A549 (cell line): ENCODE results near the gene FBXW5. TPM values are rescaled to one million over a fixed set of nuclear protein-coding genes. Genes with fewer than 3 reads are reported as not detected.

ENCODE experiments used
- ATAC-seq, 2 experiments: fragments of 200-7000 bp in 1 of 2; fragments of >200 bp in 1 of 2; cut with Nextera tagmentation in 1 of 2; cut with Tn5 transposase in 1 of 2; 3 replicates each; pipeline versions ENCODE4 v1.8.0 to v1.9.1; 2018 to 2020; ENCODE audit warnings: mild to moderate bottlenecking in 1 of 2, moderate library complexity in 1 of 2
- CTCF ChIA-PET: fragments of 300-600 bp; sonication (Branson Sonifier 250); formaldehyde crosslinking; extraction: SDS; loops from one replicate; lab custom pipeline; 2021; ENCODE audit warnings: antibody characterized with exemption, inconsistent platforms; lab: Yijun Ruan, JAX
- POLR2A ChIA-PET: fragments of 350-600 bp; formaldehyde crosslinking; extraction: SDS; loops from one replicate; lab custom pipeline; 2021; ENCODE audit warnings: antibody characterized with exemption, inconsistent platforms; lab: Yijun Ruan, JAX
- DNase-seq, 2 experiments: peaks; one replicate each; pipeline versions ENCODE4 v3.0.0 to v3.0.0-alpha.2; 2011 to 2016; ENCODE audit warnings: low read depth in 1 of 2, low spot score in 1 of 2
- FAIRE-seq: peaks from 2 replicates; lab custom pipeline; 2011; peaks lifted over from hg19 to GRCh38; lab: Jason Lieb, UNC
- H3K27ac ChIP-seq, 2 experiments: fragments of >200 bp; sonication (Bioruptor Twin); formaldehyde crosslinking; 3 replicates each; pipeline ENCODE4 v1.5.1; 2016 to 2017
- H3K4me1 ChIP-seq: fragments of >200 bp; sonication (Bioruptor Twin); formaldehyde crosslinking; 3 replicates; pipeline ENCODE4 v1.6.1; 2016
- H3K4me2 ChIP-seq: fragments of >200 bp; sonication (Bioruptor Twin); formaldehyde crosslinking; 3 replicates; pipeline ENCODE4 v1.6.1; 2016
- H3K4me3 ChIP-seq: fragments of >200 bp; sonication (Bioruptor Twin); formaldehyde crosslinking; 3 replicates; pipeline ENCODE4 v1.5.1; 2016
- H3K9me3 ChIP-seq: fragments of >200 bp; sonication (Bioruptor Twin); formaldehyde crosslinking; 3 replicates; pipeline ENCODE4 v1.6.1; 2016
- CHD4 ChIP-seq: fragments of 200-600 bp; sonication (generic); IDR thresholded peaks from 2 replicates; pipeline ENCODE4 v1.6.1; 2016; ENCODE audit warnings: antibody characterized with exemption, mild to moderate bottlenecking, borderline replicate concordance
- E2F6 ChIP-seq: IDR thresholded peaks from 2 replicates; pipeline ENCODE4 v1.6.1; 2012; ENCODE audit warnings: low read depth, borderline replicate concordance
- EHF ChIP-seq: fragments of 250-450 bp; sonication (Bioruptor Pico); IDR thresholded peaks from 2 replicates; pipeline ENCODE4 v1.5.0; 2020; ENCODE audit warnings: mild to moderate bottlenecking
- GATA3 ChIP-seq: IDR thresholded peaks from 2 replicates; pipeline ENCODE4 v1.6.1; 2012; ENCODE audit warnings: borderline replicate concordance
- JUN ChIP-seq, 2 experiments: fragments of >200 bp; sonication (Bioruptor Twin); formaldehyde crosslinking; IDR thresholded peaks; 2 replicates in 1 of 2; 3 replicates in 1 of 2; pipeline ENCODE4 v1.6.1; 2016 to 2017
- MAX ChIP-seq: IDR thresholded peaks from 2 replicates; pipeline ENCODE4 v1.6.1; 2012
- PBX3 ChIP-seq: IDR thresholded peaks from 2 replicates; pipeline ENCODE4 v1.6.1; 2012
- SREBF2 ChIP-seq: fragments of 450-650 bp; IDR thresholded peaks from 2 replicates; pipeline ENCODE4 v1.6.1; 2014; ENCODE audit warnings: mild to moderate bottlenecking, moderate library complexity
- WGBS: methylation state at CpG from one replicate; pipeline ENCODE4 v1.1.6; 2017; ENCODE audit errors: missing lambda C conversion rate; 5-methylcytosine and 5-hydroxymethylcytosine counted together
- polyA plus RNA-seq, 4 experiments: library from polyadenylated mRNA; depleted of rRNA in 3 of 4; stranded (reverse); fragments of >200 nt; fragmentation: RNase III in 1 of 4; extraction: RNeasy Plus Mini Kit Qiagen cat#74134 plus additional on column Dnase treatment in 1 of 4; gene quantifications; 2 replicates in 3 of 4; 3 replicates in 1 of 4; pipeline ENCODE4 v1.2.3, GENCODE V29; 2011 to 2017

Gene FBXW5
- polyA plus RNA-seq, 2 of the 4 experiments (the other 2 are of a cell fraction): 37.5 to 59.5 TPM

- DNase-seq (no peak), ATAC-seq (no peak), FAIRE-seq (no peak)
- POLR2A ChIA-PET: interaction anchor here (1.7 kb wide), 1 partner anchor 41 kb away, joined by 10 read pairs; no protein-coding TSS in a partner anchor
- Histone ChIP-seq H3K4me3 (peak overlapping the region; percentile 78), H3K27ac (peak overlapping the region in 1 of 2 experiments; percentile 98; a peak in 4 of 6 replicates)
- CTCF ChIA-PET: interaction anchor here (0.5 to 2.5 kb wide), 4 partner anchors 59 to 125 kb away, joined by 3 to 11 read pairs (median 4); no protein-coding TSS in a partner anchor
- WGBS: 96% methylated on average over 13 of the region's 16 CpGs
- TF ChIP-seq PBX3 (0 out of 2 replicates have a peak, but pooled peaks have one; percentile 9), CHD4 (no peak)
- TF ChIP-seq, all 56 proteins: peak for 1
- Histone ChIP-seq H3K9me3 (no peaks in the 10 kb centered on the region), H3K4me1 (peaks cover 22% of the 10 kb centered on the region), H3K4me2 (peak overlapping the region; percentile 96)
These were observed 1.7 kb downstream of the FBXW5 start for GRCh38 chr9:136942881-136943230.

- Histone ChIP-seq H3K27ac (peak overlapping the region in 1 of 2 experiments; percentile 98; a peak in 2 of 6 replicates), H3K4me1 (peaks cover 16% of the 10 kb centered on the region), H3K4me2 (peak overlapping the region; percentile 96), H3K9me3 (no peaks in the 10 kb centered on the region), H3K4me3 (peak overlapping the region; percentile 78; the same call in 2 of the 3 replicates)
- ChIA-PET CTCF (interaction anchor here (0.5 to 1.1 kb wide), 2 partner anchors 60 to 125 kb away, joined by 3 read pairs; no protein-coding TSS in a partner anchor), POLR2A (no interaction called here)
- no peak for ATAC-seq
- 95% methylated on average over 46 of the region's 60 CpGs for WGBS
- no peak for DNase-seq
- TF ChIP-seq SREBF2: no peak
- peak; percentile 11; the same call in 1 of the 2 replicates for TF ChIP-seq PBX3
- FAIRE-seq: no peak
These were observed 2.2 kb downstream of the FBXW5 start for GRCh38 chr9:136942112-136942880.

- H3K27ac ChIP-seq: no peak overlapping the region
- TF ChIP-seq JUN (IDR thresholded peaks at IDR 0.05) (peak in 1 of 2 experiments; percentile 4; a peak in 1 of 5 replicates), EHF (CRISPR knock-in tag) (no peak), GATA3 (no peak)
- no peaks in the 10 kb centered on the region for H3K9me3 ChIP-seq
- H3K4me1 ChIP-seq: peaks cover 13% of the 10 kb centered on the region
- POLR2A ChIA-PET: interaction anchor here (0.6 kb wide), 1 partner anchor 23 kb away, joined by 4 read pairs; no protein-coding TSS in a partner anchor
- no peak for DNase-seq
- H3K4me2 ChIP-seq: no peak overlapping the region
- FAIRE-seq: no peak
- CTCF ChIA-PET: no interaction called here
- WGBS: 93% methylated on average over 42 of the region's 55 CpGs
- H3K4me3 ChIP-seq: no peak overlapping the region
- no peak for ATAC-seq
These were observed 3.1 kb downstream of the FBXW5 start for GRCh38 chr9:136941231-136942111.

GRCh38 chr9:136940526-136941230 lies 3.9 kb downstream of the FBXW5 start:
- no peak for ATAC-seq
- no peak overlapping the region for H3K4me2 ChIP-seq
- WGBS: 93% methylated on average over 31 of the region's 42 CpGs
- no peak for DNase-seq
- TF ChIP-seq MAX (0 out of 2 replicates have a peak, but pooled peaks have one; percentile 18), E2F6 (no peak)
- H3K4me1 ChIP-seq: peaks cover 13% of the 10 kb centered on the region
- no peaks in the 10 kb centered on the region for H3K9me3 ChIP-seq
- no peak overlapping the region for H3K4me3 ChIP-seq
- ChIA-PET POLR2A (interaction anchor here (0.6 kb wide), 1 partner anchor 22 kb away, joined by 4 read pairs; no protein-coding TSS in a partner anchor), CTCF (no interaction called here)
- FAIRE-seq: no peak
- no peak overlapping the region for H3K27ac ChIP-seq
